Measurements from ENCODE around the gene SOX9.

DNA sequence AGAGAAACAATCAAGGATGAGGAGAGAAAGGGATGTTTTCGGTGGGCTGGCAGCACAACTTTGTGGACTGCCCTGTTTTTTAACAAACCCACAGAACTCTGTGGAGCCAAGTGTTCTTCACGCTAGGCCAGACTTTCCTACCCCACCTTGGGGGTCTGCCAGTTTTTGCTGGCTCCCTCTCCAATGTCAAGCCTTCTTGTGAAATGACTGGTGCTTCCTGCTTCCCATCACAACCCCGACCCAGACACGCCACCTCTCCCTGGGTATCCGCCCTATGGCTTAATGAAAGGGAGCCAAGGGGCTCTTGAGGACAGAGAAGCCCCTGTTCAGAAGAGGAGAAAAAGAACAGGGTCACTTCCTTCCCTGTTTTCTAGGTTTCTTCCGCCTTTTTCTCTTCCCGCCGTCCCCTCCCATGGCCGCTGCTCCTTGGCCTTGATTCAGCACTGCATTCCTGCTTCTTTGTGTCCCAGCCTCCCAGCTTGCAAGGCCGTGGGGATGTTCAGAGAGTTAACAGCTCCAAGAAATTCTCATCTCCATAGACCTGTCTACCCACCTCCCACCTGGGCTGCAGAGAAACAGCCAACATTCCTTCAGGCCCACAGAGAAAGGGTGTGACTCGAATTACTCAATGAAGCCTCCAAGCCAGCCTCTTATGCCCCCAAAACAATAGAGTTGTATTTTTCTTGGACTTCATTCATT lies 16.5 kb upstream of the SOX9 start:
- no peak for TF ChIP-seq POLR2A (IDR thresholded peaks at IDR 0.05)
- TF ChIP-seq, protein P1, sequence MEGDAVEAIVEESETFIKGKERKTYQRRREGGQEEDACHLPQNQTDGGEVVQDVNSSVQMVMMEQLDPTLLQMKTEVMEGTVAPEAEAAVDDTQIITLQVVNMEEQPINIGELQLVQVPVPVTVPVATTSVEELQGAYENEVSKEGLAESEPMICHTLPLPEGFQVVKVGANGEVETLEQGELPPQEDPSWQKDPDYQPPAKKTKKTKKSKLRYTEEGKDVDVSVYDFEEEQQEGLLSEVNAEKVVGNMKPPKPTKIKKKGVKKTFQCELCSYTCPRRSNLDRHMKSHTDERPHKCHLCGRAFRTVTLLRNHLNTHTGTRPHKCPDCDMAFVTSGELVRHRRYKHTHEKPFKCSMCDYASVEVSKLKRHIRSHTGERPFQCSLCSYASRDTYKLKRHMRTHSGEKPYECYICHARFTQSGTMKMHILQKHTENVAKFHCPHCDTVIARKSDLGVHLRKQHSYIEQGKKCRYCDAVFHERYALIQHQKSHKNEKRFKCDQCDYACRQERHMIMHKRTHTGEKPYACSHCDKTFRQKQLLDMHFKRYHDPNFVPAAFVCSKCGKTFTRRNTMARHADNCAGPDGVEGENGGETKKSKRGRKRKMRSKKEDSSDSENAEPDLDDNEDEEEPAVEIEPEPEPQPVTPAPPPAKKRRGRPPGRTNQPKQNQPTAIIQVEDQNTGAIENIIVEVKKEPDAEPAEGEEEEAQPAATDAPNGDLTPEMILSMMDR (IDR thresholded peaks at IDR 0.05): no peak
